Occipital lobe (tissue), 2 donors: ENCODE results near the gene MAFB. TPM values are rescaled to one million over a fixed set of nuclear protein-coding genes. Genes with fewer than 3 reads are reported as not detected.

ENCODE experiments used
- DNase-seq: peaks from one replicate; lab custom pipeline; 2025; lab: John Stamatoyannopoulos, UW
- total RNA-seq: library from RNA; depleted of rRNA; stranded (reverse); fragments of >200 nt; gene quantifications from one replicate; pipeline ENCODE4 v1.2.3, GENCODE V29; 2014

The MAFB gene
- total RNA-seq, 1 donor from 2014 or later, result 11.1 TPM

DNA sequence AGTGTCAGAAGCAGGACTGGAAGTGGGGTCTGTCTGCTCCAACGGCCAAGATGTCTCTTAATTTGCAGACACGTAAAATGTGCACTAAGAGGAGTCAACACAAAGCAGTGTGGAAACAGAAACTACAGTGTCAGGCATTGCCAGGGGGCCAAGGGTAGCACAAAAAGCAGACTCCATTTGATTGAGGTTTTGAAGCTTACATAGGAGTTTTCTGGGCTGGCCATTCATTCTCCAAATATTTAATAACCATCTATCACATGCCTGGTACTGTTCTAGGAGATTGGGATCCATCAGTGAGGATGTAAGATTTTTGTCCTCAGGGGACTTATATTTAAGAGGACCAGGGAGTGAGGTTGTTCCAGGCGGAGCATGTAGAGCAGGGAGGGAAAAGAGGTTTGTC is 29.5 kb downstream of the MAFB start:
- DNase-seq, result no peak

DNA sequence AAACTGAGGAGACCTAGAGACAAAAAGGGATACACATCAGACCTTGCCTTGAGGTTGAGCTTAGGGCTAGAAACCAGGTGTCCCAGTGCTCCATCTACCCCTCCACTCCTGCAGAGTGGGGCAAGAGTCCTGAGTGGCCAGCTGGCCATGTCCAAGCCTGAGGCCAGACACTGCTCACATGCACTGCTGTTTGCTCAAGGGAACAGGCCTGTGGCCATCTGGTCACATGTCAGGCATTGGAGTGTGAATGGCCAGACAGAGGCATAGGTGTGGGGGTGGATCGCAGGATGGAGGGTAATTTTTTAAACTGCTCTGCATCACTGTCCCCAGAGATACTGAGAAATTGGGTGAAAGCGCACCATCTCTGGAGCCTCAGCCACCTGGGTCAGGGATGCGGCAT is 30.5 kb downstream of the MAFB start:
- no peak for DNase-seq

DNA sequence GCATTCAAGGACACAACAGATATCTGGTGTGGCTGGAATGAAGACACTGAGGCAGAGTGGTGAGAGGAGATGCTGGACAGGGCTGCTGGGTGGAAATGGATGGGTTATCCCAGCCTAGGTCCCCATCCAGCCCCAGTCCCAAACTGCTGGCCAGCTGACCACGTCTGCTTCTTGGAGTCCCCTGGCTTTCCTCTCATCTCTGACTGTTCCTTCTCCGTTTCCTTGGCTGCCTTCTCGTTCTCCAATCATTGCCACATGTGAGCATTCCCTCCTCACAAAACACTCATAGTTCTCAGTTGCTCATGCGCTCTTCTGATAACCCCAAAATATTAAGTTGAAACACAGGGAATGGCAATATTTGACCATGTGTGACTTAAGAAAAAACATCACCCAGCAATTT is 31.5 kb downstream of the MAFB start:
- DNase-seq, result no peak

DNA sequence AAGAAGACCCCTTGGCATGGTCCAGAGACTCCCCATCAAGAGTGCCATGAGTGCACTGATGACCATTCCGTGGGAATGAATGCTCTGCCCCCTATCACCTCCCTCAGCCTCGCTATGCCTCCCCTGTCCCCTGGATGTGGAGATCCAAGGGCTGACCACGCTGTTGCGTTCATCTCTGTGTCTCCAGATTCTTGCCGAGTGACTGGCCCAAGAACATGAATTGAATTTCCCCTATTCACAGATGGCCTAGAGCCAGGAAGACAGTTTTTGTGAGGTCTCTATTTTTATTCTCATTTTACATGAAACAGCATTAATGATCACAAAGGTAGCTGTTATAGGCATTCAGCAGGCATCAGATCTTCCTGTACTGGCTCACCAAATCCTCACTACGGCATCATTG is 33.6 kb downstream of the MAFB start:
- no peak for DNase-seq

DNA sequence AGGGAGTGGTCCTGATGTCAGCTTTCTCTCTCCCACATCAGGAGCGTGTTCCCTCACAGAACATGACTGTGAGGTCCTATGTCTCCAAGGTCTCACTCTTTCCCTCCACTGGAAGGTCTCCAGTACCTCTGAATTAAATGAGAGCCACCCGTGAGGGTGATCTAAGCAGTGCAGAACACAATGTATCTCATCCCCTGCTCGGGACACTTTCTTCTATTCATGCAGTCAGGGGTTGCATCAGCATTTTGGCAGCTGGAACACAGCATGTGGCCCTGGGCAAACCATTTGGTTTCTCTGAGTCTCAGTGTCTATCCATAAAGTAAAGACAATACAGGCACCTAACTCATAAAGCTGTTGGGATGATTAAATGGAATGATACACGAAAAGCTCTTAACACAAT is 34.2 kb downstream of the MAFB start:
- DNase-seq, result no peak

DNA sequence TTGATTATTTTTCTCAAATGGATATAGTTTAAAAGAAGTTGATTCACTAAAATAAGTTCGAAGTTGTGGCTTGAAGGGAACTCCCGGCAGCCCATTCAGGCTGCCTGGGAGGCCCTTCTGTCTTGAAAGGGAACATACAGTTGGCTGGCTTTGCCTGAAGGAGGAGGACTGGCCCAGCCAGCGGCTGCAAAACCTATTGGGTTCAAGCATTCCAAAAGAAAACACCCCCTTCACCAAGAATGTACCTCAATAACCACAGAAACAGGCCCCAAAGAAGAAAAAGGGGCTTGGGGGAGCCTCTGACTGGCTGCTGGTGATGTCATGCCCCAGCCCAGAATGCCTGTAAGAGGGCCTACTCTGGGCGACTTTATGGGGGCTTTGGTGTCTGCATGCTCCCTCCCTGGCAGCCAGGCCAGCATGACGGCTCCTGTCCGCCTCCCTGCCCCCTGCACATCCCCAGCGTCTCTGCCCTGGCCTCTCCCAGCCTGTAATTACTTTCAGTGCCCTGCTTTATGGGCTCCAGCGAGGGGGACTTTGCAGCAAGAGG is 36.5 kb downstream of the MAFB start:
- DNase-seq, result no peak

DNA sequence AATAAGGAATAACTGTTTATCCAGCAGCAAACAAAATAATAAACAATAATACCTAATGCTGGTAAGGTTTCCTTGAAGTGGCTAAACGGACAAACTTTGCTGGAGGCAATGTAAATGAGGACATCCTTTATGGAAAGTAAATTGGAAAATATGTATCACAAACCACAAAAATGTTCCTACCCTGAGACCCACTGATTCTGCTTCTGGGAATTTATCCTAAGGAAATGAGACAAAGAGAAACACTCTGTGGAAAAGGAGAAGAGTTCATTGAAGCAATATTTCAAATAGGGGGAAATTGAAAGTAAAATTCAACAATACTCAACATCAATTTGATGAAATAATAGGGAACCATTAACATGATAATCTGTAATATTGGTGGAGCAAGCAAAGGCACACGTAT is 37.9 kb downstream of the MAFB start:
- no peak for DNase-seq

DNA sequence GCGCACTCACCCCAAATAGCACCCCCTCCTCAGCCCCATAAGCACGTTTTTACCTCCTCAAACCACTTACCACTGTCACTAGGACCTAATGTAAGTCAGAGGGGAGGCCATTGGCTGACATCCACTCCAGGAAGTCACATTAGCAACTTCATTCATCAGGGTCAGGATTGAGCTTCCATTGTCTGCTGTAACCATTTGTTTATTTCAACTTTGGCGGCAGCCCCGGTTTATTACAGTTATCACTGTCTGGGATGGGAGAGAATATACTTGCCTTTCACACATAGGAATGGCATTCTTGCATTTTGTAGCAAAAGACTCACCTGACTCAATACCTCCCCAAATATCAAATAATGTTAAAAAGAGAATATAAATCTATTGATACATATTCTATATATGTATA is 38.3 kb downstream of the MAFB start:
- DNase-seq, result no peak

DNA sequence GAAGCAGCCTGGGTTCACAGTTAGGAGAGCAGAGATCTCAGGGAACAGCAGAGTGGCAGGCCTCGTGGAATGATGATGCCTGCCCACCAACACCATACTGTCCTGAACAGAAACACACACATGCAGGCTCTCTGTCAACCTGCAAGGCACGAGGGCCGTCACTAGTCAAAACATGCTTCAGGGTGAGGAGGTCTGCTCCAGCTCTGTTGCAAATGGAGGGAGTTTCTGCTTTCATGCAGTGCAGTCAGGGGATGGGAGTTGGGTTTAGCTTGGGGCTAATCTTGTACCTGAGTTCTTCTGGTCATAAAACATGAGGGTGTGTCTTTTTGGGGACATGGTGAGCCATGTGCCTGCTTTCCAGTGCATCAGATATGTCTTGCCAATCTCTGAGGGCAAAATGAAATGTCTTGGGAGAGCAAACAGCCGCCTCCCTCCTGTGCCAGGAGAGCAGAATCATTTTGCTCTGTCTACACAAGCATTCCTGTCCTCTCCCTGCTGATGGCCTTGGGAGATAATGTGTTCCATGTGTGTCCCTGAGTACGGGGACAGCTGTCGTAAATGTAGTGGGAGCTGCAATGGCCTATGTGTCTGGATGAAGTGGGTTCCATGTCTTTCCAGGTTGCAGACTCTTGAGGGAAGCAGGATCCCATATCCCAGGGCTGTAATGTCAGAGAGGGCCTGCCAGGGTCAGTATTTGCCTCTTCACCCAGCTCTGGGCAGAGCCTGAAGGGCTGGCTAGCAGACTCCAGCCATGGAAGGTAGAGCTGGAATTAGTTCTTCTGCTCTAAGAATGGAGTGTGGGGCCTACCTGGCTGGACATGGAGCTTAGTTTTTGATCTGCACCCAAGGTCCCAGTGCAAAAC is 40.6 kb downstream of the MAFB start:
- no peak for DNase-seq

DNA sequence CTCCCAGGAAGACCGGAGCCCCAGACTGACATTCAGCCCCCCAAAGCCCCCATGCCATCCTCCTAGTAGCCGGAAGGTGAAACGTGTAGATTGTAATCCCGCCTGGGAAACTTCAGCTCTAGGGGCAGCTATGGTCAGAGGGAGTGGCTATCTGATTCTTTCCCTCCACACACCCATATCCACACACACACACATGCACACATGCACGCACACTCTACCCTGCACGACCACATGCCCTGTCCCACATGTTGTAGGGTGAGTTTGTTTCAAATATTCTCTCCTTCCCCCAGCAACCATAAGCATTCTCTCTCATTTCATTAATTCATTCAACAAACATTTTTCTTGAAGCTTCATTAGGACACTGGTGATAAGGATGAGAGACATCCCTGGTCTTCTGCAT is 42.2 kb downstream of the MAFB start:
- no peak for DNase-seq

DNA sequence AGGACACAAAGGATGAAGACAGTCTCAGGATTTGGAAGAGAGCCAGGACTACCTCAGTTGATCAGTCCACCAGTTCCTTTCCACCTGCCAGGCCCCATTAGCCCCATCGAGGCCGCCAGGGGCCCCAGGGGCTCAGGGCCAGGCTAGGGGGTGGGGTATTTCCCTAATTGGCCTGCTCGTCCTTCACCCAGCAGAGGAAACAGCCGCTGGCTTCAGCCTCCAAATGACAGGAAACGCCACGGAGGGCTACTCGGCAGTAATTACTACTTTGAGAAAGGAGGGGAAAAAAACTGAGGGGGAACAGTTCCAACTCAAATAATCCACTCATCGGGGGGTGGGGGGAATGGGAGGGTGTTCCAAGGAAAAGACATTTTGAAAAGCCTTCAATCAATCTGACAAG is 42.7 kb downstream of the MAFB start:
- no peak for DNase-seq

DNA sequence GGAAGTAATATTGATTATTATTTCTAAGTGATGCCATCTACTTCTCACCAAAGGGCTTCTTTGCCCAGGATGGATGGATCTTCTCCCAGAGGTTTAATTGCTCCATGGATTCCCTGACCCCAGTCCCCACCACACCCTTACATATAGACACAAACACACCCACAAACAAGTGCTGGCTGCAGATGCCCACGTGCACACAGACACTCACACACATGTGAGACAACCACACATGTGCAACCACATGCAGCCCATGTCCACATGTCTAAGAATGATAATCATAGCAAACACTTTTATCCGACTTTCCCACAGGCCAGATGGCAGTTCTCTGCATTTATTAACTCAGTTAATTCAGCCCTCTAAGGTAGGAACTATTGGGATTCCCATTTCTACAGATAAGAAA is 44.2 kb downstream of the MAFB start:
- no peak for DNase-seq

DNA sequence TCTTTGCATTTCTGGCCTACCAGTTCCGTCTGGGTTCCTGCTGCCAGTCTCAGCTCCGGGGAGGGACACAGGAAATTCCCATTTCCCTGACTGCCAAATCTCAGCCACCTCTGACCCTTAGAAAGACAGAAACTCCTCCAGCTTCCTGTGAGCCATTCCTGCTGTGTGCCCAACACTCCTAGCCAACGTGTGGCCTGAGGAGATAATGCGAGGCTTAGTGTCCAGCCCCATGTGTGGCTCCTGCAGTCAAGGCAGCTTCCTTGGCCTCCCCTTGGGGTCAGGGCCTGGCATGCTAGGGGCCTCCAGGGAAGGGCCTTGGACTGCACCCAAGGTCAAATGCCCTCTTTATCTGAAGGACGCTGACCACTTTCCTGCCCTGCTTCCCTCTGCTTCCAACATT is 45.1 kb downstream of the MAFB start:
- DNase-seq, result no peak

DNA sequence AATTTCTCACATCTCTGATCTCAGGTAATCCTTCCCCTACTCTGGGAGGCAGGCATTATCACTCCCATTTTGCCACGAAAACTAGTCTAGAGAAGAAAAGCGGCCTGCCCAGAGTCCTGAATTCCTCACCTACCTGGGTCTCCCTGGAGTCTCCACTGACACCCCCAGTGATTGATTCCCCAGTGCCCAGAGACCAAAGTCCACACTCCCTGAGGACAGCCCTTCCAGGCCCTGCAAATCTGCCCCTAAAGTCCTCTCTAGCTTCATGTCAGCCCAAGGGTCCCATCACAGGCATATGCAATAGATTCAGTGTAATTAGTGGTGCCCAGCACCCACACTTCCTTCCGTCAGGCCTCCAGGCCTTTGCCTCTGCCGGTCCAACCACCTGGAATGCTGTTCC is 47.2 kb downstream of the MAFB start:
- DNase-seq, result no peak

DNA sequence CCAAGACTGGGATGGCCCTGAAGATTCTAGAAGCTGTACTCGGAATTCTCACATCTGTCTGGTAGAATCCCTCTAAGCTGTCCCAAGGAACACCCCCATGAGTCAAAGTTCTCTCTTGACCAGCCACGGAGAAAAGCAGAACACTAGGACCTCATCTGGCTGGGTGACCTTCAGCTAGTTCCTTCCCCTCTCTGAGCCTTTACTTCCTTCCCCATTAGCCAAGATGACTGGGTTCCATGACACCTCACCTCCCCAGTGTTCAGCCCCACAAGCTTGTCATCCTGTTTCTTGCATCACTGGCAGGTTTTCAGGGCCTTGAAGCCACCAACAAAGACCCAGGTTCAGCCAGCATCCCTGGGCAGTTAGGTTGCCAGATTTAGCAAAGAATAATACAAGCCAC is 47.8 kb downstream of the MAFB start:
- DNase-seq, result no peak

DNA sequence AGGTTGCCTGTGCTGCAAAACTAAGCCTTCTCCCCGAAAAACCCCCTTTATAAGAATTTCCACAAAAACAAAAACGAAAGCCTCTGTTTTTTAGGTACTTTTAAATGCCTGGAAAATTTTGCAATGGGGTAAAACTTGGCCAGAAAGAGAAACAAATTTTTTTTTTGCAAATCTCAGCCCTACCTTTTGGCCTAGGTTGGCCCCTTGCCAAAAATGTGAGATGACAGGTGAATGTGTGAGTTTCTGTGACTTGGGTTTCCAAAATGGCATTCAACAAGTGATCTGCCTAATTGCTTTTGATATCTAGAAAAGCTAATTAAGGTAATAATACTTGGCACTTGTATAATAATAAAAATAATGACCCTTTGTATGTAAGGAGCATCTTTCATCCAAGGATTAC is 48.4 kb downstream of the MAFB start:
- DNase-seq, result no peak

DNA sequence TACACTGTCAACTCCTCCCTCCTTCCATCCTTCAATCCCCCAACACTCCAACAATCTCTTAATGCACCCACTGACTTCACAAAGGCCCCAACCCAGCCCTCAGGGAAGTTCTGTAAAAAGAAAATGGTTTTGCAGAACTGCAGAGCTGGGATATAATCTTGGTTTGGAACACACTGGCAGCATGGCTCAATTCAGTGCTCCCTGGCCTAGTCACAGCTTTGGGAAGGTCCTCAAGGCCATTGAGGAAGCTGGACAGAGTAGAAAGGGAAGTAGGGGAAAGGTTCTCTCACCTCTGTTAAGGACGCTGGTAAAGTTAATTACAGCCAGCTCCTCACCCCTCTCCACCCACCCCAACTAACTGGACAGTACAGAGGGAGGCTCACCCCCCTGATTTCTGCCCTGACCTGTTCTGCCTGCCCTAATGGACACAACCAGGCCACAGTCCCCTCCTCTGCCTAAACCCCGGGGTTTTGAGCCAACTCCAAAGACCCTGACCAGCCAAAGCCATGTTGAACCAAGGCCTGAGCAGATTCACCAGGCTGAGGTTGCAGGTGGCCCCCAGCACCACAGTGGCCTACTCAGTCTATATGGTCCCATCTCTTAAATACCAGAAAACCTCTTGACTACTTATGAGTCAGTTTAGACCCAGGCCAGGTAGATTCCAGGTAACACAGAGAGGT is 49.2 kb downstream of the MAFB start:
- no peak for DNase-seq

DNA sequence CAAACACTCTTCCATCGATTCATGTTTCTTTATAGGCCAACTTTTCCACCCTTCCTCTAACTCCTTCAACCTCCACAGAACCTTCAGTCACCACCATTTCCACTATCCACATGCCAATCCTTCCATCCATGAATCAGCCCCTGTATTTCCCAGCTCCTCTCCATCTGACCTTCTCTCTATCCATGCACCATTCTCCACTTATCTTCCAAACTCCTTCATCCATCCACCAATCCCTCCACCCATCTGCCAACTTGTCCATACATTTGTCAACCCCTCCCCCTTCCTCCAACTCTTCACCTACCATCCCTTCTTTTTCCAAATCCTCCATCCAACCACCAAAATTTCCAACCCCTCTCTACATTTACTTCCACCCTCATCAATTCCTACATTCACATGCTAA is 49.9 kb downstream of the MAFB start:
- no peak for DNase-seq

DNA sequence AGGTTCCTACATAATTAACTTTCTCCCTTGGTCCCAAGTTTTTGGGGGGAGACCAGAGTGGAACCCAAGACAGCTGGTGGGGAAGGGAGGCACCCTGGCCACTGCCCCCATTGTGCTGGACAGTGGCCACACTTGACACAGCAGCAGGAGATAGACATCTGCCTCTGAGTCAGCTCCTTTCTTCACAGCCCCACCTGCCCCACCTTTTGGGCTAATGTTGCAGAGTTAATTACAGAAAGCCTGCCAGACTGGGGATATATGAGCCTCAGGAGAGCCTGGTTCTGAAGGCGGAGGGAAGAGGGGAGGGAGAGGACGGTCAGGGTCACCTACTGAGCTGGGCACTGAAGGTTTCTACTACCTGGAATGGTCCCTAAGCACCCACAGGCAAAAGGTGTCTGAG is 50.6 kb downstream of the MAFB start:
- no peak for DNase-seq

DNA sequence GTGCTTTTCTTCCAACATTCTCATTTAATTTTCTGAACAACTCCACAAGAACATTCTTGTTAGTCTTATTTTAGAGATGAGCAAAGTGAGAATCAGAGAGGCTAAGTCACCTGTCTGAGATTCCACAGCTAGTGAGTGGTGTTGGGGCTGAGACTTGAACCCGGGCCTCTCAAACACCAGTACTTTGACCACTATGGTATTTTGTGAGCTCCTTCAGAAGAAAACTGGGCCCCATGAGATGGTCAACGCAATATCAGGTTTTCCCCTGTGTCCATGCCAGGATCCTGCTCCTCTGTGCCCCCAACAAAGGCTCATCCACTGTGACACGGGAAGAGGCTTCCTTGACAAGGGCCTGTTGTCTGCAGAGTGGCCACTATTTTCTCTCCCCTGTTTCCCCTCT is 51.9 kb downstream of the MAFB start:
- no peak for DNase-seq

DNA sequence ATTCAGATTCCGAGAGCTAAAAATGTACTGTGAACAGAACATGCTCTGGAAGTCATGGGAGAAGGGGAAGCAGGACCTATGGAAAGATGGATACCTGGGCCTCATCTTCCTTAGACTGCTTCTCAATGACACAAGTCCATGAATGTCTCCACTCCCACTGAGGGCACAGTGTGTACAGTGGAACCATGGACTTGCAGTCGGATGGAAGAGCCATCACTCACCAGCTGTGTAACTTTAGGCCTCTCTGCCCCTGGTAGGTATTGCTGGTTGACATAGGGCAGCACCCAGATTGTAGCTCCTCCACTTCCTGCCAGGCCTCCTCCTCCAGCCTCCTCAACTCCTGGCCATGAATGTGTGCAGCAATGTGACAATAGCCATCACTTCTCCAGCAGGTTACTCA is 52.5 kb downstream of the MAFB start:
- no peak for DNase-seq

DNA sequence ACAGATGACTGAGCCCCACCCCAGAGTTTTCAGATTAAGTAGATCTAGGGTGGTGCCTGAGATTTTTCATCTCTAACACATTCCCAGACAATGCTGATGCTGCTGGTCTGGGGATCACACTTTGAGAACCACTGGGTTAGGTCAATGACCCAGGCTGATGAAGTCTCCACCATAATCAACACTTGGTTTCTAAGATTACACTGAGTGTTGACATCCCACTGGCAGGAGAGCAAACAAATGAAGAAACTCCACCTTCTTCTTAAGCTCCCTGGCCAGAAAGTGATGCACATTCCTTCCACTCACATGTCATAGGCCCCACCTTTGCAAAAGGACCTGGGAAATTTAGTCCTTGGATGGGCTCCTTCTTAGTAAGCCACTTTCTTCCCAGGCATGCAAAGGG is 53.1 kb downstream of the MAFB start:
- no peak for DNase-seq
